GM19455 (cell line): ENCODE results near the gene NLGN4Y.

ENCODE experiments used
- ATAC-seq: cut with Tn5 transposase; IDR thresholded peaks from one replicate; pipeline ENCODE4 v1.9.1; 2021; ENCODE audit not compliant: unreplicated experiment

The NLGN4Y gene

GRCh38 chrY:14644157-14644952 lies 120.0 kb downstream of the NLGN4Y start:
- no peak for ATAC-seq

DNA sequence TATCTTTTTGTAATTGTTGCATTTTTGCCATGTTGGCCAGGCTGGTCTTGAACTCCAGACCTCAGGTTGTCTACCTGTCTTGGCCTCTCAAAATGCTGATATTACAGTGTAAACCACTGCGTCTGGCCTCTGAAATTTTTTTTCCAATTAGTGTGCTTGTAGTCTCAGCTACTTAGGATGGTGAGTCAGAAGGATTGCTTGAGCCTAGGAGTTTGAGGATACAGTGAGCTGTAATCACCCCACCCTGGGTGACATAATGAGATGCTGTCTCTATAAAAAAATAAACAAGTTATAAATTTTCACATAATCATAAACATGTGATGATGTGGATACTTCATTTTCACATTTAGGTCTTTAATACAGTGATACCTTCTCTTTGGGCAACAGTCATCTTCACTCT lies 154.9 kb downstream of the NLGN4Y start:
- ATAC-seq, result no peak

GRCh38 chrY:14694543-14694942 lies 170.2 kb downstream of the NLGN4Y start:
- no peak for ATAC-seq

GRCh38 chrY:14708158-14708557 lies 183.8 kb downstream of the NLGN4Y start:
- ATAC-seq, result no peak

DNA sequence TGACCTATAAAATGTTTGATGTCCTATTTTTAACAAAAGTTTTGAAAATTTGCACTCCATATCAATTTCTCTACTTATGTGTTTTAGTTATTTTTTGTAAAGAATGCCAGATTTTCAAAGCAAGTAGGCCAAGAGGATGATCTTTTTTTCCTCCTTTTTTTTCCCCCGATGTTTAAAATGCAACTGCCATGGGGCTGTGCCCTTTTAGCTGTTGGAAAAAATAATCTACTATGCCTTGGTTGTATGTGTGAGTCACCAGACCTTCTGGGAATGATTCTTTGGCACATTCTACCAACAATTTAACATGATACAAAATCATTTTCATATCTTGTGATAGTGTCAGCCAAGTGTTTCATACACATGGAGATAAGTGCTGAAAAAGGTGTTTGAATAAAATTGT lies 217.3 kb downstream of the NLGN4Y start:
- no peak for ATAC-seq

- no peak for ATAC-seq
These were observed 224.0 kb downstream of the NLGN4Y start for GRCh38 chrY:14748329-14748728.

DNA sequence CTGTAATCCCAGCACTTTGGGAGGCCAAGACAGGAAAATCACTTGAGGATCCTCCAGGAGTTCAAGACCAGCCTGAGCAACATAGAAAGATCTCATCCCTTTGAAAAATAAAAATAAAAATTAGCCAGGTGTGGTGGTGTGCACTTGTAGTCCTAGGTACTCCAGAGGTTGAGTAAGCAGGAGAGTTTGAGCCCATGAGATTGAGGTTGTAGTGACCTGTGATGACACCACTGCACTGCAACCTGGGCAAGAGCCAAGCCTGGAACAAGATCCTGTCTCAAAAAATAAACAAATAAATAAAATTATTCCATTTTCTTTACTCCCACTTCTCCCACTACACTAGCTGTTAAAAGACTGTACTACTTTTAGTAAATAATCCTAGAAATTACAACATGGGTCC lies 231.2 kb downstream of the NLGN4Y start:
- no peak for ATAC-seq

DNA sequence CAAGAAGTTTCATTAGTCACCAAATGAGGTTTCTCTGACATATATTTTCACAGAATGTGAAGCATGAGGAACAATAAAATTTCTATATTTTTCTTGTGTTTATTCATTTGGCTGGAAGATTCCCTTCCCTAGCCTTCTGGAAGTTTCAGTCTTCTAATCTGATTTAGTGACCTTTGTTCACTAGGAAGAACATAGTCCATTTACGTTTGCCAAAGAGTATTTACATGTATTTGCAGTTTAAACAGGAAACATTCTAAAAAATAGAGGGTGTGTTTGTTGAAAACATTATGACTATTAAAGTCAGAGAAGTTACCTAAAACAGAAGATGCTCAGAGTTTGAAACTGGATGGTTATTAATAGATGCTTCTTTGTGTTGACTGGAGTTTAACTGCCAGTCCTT lies 238.6 kb downstream of the NLGN4Y start:
- ATAC-seq, result no peak

GRCh38 chrY:14763600-14763999 lies 239.3 kb downstream of the NLGN4Y start:
- ATAC-seq, result no peak

- ATAC-seq, result no peak
These were observed 253.9 kb downstream of the NLGN4Y start for GRCh38 chrY:14778208-14778607.

DNA sequence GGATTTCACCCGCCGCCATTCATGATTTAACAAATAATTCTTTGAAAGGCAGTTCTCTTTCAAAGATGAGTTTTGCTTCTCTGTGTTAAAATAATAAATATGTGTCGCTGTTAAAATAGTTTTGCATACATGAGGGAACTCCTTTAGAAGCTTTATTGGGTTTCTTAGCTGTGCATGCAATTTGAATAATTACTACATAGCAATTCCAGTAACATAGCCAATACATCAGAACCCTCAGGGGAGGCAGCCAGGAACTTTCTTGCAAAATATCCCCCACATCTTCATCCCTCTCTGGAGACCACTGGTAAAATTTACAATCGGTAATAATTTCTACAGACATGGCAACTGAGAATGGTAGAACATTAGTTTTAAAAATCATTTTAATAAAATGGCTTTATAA lies 268.8 kb downstream of the NLGN4Y start:
- no peak for ATAC-seq

DNA sequence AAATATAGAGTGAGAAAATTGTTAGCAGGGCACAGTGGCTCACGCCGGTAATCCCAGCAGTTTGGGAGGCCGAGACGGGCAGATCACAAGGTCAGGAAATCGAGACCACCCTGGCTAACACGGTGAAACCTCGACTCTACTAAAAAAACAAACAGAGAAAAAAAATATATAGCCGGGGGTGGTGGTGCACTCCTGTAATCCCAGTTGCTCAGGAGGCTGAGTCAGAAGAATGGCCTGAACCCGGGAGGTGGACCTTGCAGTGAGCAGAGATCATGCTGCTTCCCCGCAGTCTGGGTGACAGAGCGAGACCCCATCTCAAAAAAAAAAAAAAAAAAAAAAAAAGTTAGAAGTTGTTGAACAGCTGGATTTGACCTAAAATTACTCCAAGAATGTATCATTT lies 269.3 kb downstream of the NLGN4Y start:
- no peak for ATAC-seq

DNA sequence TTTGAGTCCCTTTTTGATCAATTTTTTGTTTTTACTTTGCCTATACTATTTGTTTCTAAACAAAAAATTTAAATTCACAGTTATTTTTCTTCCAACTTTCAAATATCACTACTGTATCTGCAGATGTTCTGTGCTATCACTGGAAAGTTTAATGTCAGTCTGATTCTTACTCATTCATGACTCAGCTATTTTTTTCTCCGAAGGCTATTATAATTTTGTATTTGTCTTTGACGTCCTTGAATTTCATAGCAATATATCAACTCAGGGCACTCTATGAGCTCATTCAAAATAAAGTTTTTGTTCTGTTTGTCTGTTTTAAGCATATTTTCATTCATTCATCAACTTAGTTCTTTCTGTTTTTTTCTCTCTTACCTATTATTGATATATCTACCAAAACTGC lies 273.7 kb downstream of the NLGN4Y start:
- no peak for ATAC-seq

DNA sequence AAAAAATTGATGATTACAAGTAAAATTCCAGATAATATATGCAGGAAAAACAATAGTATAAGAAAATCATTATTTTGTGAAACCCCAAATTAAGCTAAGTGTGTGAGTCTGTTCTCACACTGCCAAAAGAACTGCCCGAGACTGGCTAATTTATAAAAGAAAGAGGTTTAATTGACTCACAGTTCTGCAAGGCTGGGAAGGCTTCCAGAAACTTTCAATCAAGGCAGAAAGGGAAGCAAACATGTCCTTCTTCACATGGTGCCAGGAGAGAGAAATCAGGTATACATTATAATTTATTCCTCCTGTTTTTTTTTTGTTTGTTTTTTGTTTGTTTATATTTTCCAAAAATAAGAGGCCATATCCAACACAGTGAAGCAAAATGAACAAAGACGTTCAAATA lies 276.8 kb downstream of the NLGN4Y start:
- ATAC-seq, result no peak

- ATAC-seq, result no peak
These were observed 277.8 kb downstream of the NLGN4Y start for GRCh38 chrY:14802125-14802524.

GRCh38 chrY:14804041-14804440 lies 279.7 kb downstream of the NLGN4Y start:
- ATAC-seq, result no peak

GRCh38 chrY:14818452-14818851 lies 294.1 kb downstream of the NLGN4Y start:
- no peak for ATAC-seq

DNA sequence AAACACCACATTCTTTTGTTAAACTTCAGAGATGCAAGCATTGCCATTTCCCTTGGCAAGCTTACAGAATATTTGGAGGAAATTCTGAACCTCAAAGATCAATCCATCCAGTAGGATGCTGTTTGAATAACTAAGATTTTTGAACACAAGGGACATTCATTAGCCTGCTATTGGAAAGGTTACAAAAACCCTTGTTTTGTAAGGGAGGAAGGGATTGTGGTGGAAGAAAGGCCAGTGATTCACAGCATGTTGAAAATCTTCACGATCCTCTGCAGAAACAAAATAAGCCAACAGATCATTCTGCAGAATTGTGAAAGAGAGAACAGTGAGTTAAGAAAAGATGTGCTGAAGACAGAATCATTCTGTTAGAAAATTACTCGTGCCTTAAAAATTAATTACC lies 297.9 kb downstream of the NLGN4Y start:
- ATAC-seq, result no peak

GRCh38 chrY:14822906-14823305 lies 298.6 kb downstream of the NLGN4Y start:
- no peak for ATAC-seq

DNA sequence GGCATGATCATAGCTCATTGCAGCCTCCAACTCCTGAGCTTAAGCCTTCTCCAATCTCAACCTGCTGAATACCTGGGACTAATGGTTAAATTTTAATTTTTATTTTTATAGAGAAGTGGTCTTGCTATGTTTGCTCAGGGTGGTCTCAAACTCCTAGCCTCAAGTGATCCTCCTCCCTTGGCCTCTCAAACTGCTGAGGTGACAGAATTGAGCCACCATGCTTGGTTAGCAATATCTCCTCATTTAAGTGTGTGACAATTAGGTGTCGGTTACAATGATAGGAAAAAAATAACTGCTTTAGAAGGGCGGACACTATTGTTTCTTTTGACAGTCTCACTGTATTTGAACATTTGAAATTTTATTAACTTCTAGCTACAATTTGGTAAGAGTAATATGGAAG lies 300.3 kb downstream of the NLGN4Y start:
- ATAC-seq, result no peak

- no peak for ATAC-seq
These were observed 301.4 kb downstream of the NLGN4Y start for GRCh38 chrY:14825728-14826127.

DNA sequence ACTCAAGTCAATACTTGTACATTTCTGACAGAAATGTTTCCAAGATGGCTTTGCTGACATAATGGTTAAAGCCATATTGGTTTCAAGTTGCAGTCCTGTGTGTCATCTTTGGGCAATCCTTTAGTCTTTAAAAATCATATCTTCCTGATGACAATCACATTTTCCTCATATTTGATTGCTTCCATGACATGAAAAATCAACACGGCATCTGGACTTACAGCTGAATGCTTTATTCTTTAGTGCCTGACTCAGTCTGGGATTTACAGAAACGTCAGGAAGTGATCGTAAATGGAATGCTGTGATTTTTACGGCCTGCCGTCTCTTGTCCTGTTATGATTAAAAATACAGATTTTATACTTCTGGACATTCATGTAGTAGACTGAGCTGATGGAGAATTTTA lies 304.2 kb downstream of the NLGN4Y start:
- no peak for ATAC-seq

DNA sequence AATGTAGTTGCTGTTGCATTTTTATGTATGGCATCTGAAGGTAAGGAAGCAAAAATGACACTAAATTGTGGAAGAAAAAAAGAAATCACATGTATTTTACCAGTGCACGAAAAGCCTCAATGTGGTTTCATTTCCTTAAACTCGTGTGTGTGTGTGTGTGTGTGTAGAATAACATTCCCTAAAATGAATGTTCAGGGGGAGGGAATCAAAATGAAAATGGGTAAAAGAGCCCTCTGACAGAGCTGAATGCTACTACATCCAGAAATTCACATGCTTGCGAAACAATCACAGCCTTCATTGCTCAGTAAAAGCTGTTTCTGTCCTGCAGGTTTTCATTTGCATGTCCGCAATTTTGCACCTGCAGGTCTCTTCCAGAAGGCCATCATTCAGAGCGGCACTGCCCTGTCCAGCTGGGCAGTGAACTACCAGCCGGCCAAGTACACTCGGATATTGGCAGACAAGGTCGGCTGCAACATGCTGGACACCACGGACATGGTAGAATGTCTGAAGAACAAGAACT lies 305.1 kb downstream of the NLGN4Y start:
- ATAC-seq, result no peak
